Measurements from ENCODE around the gene PARP3. TPM values are rescaled to one million over a fixed set of nuclear protein-coding genes. Genes with fewer than 3 reads are reported as not detected.

Gene PARP3
- total RNA-seq (2021; ENCODE audit: unreplicated experiment) (17.5 TPM), Bru-seq, nascent RNA (percentile 49 among the genes with signal in this experiment), BruChase-seq, experiment 1, labeled RNA remaining after a 6-hour chase (percentile 69 among the genes with signal in this experiment), BruChase-seq, experiment 2, labeled RNA remaining after a 2-hour chase (percentile 59 among the genes with signal in this experiment)
- polyA plus RNA-seq (2012): 22.8 and 26.5 TPM in 2 replicates
- long read RNA-seq, partial matches to known transcripts: 14 of 32 reads
- long read RNA-seq, other reads (novel, unspliced or antisense): 15 of 32 reads

DNA sequence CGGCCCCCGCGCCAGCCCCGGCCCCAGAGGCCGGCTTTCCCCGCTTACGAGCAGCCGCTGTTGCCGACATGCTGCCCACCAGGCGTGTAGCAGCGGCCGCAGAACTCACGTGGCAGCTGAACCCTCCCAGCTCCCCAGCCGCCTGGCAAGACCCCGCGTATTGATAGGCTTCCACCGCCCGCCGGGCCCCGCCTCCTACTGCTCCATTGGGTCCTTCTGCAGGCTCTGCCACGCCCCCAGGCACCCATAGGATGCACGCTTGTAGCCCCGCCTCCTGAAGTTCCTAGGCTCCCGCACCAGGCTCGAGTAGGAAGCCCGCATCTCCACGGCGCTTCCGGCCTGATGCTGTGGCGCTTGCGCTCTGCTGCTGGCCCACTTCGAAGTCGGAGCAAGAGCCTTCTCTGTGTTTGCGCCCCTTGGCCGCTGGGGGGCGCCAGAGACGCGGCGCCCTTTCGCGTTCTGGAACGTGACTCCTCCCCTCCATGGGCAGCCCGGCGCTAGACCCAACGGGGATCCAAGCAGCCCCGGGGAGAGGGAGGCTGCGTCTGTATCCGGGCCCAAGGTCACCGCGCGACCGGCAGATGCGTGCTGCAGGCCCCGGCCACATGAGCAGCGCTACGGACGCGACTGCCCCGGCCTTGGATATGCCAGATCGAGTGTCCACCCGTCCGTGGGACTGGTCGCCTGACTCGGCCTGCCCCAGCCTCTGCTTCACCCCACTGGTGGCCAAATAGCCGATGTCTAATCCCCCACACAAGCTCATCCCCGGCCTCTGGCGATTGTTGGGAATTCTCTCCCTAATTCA is at the start of gene PARP3, which contains the start of gene RRP9:
Gene PARP3 (plus strand): TSS at position 566 of the 805 bp plus-strand sequence. CDS start 993 bp downstream, outside the sequence.
Gene RRP9 (minus strand): TSS at position 107 of the 805 bp plus-strand sequence. CDS start 37 bp downstream, at position 70.
- Histone ChIP-seq H2AFZ (ENCODE audit: low read depth, low read length, poor library complexity, severe bottlenecking) (no peak within 1 kb of the TSS), H3K4me3 (replicated peaks in 1 of 2; ENCODE audit: low read depth in 1 of 2, low read length in 2 of 2) (peak within 1 kb of the TSS; percentile 82 to 89), H3K9ac (ENCODE audit: low read length) (peak within 1 kb of the TSS; percentile 96), H3K9me3 (ENCODE audit: control insufficient read depth in 1 of 2, insufficient read depth in 1 of 2, low read depth in 1 of 2, low read length in 2 of 2) (no peaks in the 10 kb centered on the region), H3K36me3 (ENCODE audit: control insufficient read depth in 1 of 2, insufficient read depth in 2 of 2, low read length in 2 of 2) (peaks cover 5 to 23% of the 10 kb centered on the region in 2 experiments), H4K20me1 (ENCODE audit: insufficient read depth) (0 out of 2 replicates have a peak, but pooled peaks cover 4% of the 10 kb centered on the region), H3K4me2 (ENCODE audit: low read length) (peak within 1 kb of the TSS; percentile 100), H3K79me2 (ENCODE audit: insufficient read depth, low read length) (peaks cover 45% of the 10 kb centered on the region), H3K4me1 (ENCODE audit: control insufficient read depth in 1 of 2, insufficient read depth in 2 of 2, low read length in 2 of 2) (peaks cover 23 to 29% of the 10 kb centered on the region in 2 experiments), H3K27me3 (ENCODE audit: insufficient read depth, low read length) (no peaks in the 10 kb centered on the region), H3K27ac (ENCODE audit: low read depth, low read length) (peak within 1 kb of the TSS; percentile 96), H3K9me2 (ENCODE audit: insufficient read depth) (no peaks in the 10 kb centered on the region)
- intact Hi-C loops (cut with micrococcal nuclease): loop anchor here (1.0 to 5.0 kb wide), 4 partner anchors 32 to 210 kb away; partner anchors contain the start of genes ABHD14B and POC1A
- no peak for TF ChIP-seq RAD21 (IDR thresholded peaks at IDR 0.05; ENCODE audit: low read depth)
- no peak for TF ChIP-seq EGR1 (IDR thresholded peaks at IDR 0.05; ENCODE audit: low read depth)
- peak; percentile 63 for TF ChIP-seq YY1 (IDR thresholded peaks at IDR 0.05; ENCODE audit: extremely low read depth, insufficient replicate concordance, low read depth, low read length)
- TF ChIP-seq, protein P1, sequence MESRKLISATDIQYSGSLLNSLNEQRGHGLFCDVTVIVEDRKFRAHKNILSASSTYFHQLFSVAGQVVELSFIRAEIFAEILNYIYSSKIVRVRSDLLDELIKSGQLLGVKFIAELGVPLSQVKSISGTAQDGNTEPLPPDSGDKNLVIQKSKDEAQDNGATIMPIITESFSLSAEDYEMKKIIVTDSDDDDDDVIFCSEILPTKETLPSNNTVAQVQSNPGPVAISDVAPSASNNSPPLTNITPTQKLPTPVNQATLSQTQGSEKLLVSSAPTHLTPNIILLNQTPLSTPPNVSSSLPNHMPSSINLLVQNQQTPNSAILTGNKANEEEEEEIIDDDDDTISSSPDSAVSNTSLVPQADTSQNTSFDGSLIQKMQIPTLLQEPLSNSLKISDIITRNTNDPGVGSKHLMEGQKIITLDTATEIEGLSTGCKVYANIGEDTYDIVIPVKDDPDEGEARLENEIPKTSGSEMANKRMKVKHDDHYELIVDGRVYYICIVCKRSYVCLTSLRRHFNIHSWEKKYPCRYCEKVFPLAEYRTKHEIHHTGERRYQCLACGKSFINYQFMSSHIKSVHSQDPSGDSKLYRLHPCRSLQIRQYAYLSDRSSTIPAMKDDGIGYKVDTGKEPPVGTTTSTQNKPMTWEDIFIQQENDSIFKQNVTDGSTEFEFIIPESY (IDR thresholded peaks at IDR 0.05; ENCODE audit: extremely low read depth, insufficient replicate concordance, low read length): peak; percentile 37
- peak; percentile 66 for TF ChIP-seq POLR2AphosphoS5 (IDR thresholded peaks at IDR 0.05; ENCODE audit: low read depth, low read length)
- peak; percentile 87; the same call in 1 of the 2 replicates for TF ChIP-seq ZFX (IDR thresholded peaks at IDR 0.05)
- TF ChIP-seq, protein P2, sequence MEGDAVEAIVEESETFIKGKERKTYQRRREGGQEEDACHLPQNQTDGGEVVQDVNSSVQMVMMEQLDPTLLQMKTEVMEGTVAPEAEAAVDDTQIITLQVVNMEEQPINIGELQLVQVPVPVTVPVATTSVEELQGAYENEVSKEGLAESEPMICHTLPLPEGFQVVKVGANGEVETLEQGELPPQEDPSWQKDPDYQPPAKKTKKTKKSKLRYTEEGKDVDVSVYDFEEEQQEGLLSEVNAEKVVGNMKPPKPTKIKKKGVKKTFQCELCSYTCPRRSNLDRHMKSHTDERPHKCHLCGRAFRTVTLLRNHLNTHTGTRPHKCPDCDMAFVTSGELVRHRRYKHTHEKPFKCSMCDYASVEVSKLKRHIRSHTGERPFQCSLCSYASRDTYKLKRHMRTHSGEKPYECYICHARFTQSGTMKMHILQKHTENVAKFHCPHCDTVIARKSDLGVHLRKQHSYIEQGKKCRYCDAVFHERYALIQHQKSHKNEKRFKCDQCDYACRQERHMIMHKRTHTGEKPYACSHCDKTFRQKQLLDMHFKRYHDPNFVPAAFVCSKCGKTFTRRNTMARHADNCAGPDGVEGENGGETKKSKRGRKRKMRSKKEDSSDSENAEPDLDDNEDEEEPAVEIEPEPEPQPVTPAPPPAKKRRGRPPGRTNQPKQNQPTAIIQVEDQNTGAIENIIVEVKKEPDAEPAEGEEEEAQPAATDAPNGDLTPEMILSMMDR (IDR thresholded peaks at IDR 0.05 in 2 of 3, conservative IDR thresholded peaks at IDR 0.05 in 1 of 3; ENCODE audit: borderline replicate concordance in 1 of 3, insufficient read depth in 1 of 3, low read depth in 2 of 3, low read length in 2 of 3): peak in 2 of 3 experiments; percentile 95 to 99; a peak in 4 of 6 replicates
- TF ChIP-seq ZNF274 (IDR thresholded peaks at IDR 0.05; ENCODE audit: low read depth, low read length): no peak
- no peak for TF ChIP-seq JUND (IDR thresholded peaks at IDR 0.05)
- peak; percentile 2 for TF ChIP-seq TCF7L2 (IDR thresholded peaks at IDR 0.05; ENCODE audit: borderline replicate concordance, extremely low read depth, insufficient read depth, insufficient read length)
- no TSS peak for BruUV-seq (replicated peaks)
- peak; percentile 99 for DNase-seq (ENCODE audit: low read depth, low spot score)
- RAD21 ChIA-PET (ENCODE audit: low non-redundant PET in 1 of 2, low total read pairs in 2 of 2, uncharacterized antibody in 2 of 2, unreplicated experiment in 2 of 2): interaction anchor here (0.6 to 1.9 kb wide), 6 partner anchors 32 to 112 kb away, joined by 3 to 7 read pairs (median 5); partner anchors contain the start of genes ABHD14B (in 2 of the 2) and RPL29 (in 1 of the 2)
- CTCF ChIA-PET: interaction anchor here (0.6 to 2.4 kb wide), 28 partner anchors 8 to 440 kb away, joined by 3 to 46 read pairs (median 4); partner anchors contain the start of genes ABHD14A, ABHD14B, ACY1 and IQCF1
- POLR2A ChIA-PET: interaction anchor here (0.6 to 2.3 kb wide), 16 partner anchors 9 to 213 kb away, joined by 3 to 31 read pairs (median 4); partner anchors contain the start of genes ABHD14A, ABHD14B, ACY1 and POC1A
- ATAC-seq: peak; percentile 89
